Lung microvascular endothelial cell (primary cell): ENCODE data around the gene SPI1. TPM values are rescaled to one million over a fixed set of nuclear protein-coding genes. Genes with fewer than 3 reads are reported as not detected.
"Not testable (repeated sequence)": the region's sequence is repeated elsewhere in the genome, so short reads cannot be mapped to it uniquely, and the experiment has no call there.

ENCODE experiments used
- DNase-seq, 2 donors: peaks; one replicate each; pipeline versions ENCODE4 v3.0.0 to v3.0.0-alpha.2; 2010; ENCODE audit warnings: low read depth in 2 of 2
- total RNA-seq: library from RNA; depleted of rRNA; stranded (reverse); fragments of >200 nt; gene quantifications from 2 replicates; pipeline ENCODE4 v1.2.1, GENCODE V29; 2014

SPI1 gene
- total RNA-seq, 1 donor from 2014 or later: not detected

GRCh38 chr11:47326198-47326597 is 52.1 kb downstream of the SPI1 start:
- no peak for DNase-seq

GRCh38 chr11:47325271-47326041 is 52.9 kb downstream of the SPI1 start:
- DNase-seq: no peak

- DNase-seq: peak in 1 of 2 donors; percentile 0
Measured at GRCh38 chr11:47324520-47324919, 53.8 kb downstream of the SPI1 start.

- DNase-seq: no peak
Measured at GRCh38 chr11:47318166-47318565, 60.2 kb downstream of the SPI1 start.

- no peak for DNase-seq
Measured at GRCh38 chr11:47317064-47317828, 61.1 kb downstream of the SPI1 start.

GRCh38 chr11:47316501-47316900 is 61.8 kb downstream of the SPI1 start:
- DNase-seq: not testable (repeated sequence)

GRCh38 chr11:47314992-47315391 is 63.4 kb downstream of the SPI1 start:
- DNase-seq: no peak

GRCh38 chr11:47308050-47308823 is 70.1 kb downstream of the SPI1 start:
- no peak for DNase-seq

GRCh38 chr11:47306484-47306844 is 71.9 kb downstream of the SPI1 start:
- no peak for DNase-seq

- no peak for DNase-seq
Measured at GRCh38 chr11:47305734-47306483, 72.4 kb downstream of the SPI1 start.

Other genes starting within 250 kb of the SPI1 start
- 57.5 and 69.8 TPM in 2 replicates for gene ARFGAP2, start 201.7 kb downstream of the SPI1 start, total RNA-seq
- 12.9 and 17.9 TPM in 2 replicates for gene PACSIN3, start 192.1 kb downstream of the SPI1 start, total RNA-seq
- 23.2 and 53.8 TPM in 2 replicates for gene DDB2, start 163.6 kb downstream of the SPI1 start, total RNA-seq
- 25.3 and 35.7 TPM in 2 replicates for gene ACP2, start 129.7 kb downstream of the SPI1 start, total RNA-seq
- gene NR1H3, start 120.6 kb downstream of the SPI1 start, total RNA-seq: 22.7 and 29.8 TPM in 2 replicates
- gene MADD, start 108.4 kb downstream of the SPI1 start, total RNA-seq: 16.3 and 21.0 TPM in 2 replicates
- gene MYBPC3, start 25.8 kb downstream of the SPI1 start, total RNA-seq: not detected in 2 replicates
- 33.3 and 51.0 TPM in 2 replicates for gene SLC39A13, start 30.0 kb upstream of the SPI1 start, total RNA-seq
- gene PSMC3, start 47.9 kb upstream of the SPI1 start, total RNA-seq: 126 and 135 TPM in 2 replicates
- 0.20 TPM in 1 of 2 replicates, not detected in the other for gene RAPSN, start 70.6 kb upstream of the SPI1 start, total RNA-seq
- gene CELF1, start 174.6 kb upstream of the SPI1 start, total RNA-seq: 55.6 and 75.0 TPM in 2 replicates
- gene PTPMT1, start 187.1 kb upstream of the SPI1 start, total RNA-seq: 57.1 and 75.2 TPM in 2 replicates
- 22.7 and 32.9 TPM in 2 replicates for gene KBTBD4, start 200.4 kb upstream of the SPI1 start, total RNA-seq
- 63.2 and 69.4 TPM in 2 replicates for gene NDUFS3, start 200.5 kb upstream of the SPI1 start, total RNA-seq
- gene FAM180B, start 208.1 kb upstream of the SPI1 start, total RNA-seq: not detected in 2 replicates
- gene C1QTNF4, start 215.9 kb upstream of the SPI1 start, total RNA-seq: 0.22 and 0.40 TPM in 2 replicates